Esophagus mucosa (tissue), 1 donor: ENCODE data around the gene ITGB1BP1. TPM values are rescaled to one million over a fixed set of nuclear protein-coding genes. Genes with fewer than 3 reads are reported as not detected.

ENCODE experiments used
- ATAC-seq: fragments of 200-7000 bp; cut with Tn5 transposase; one replicate; pipeline ENCODE4 v1.9.1; 2020
- total RNA-seq: library from RNA; stranded (reverse); gene quantifications from one replicate; pipeline ENCODE4 v1.2.4, GENCODE V29; 2023
- donor health status: DM: yes; HTN: yes; CAD: no.

Gene ITGB1BP1, protein sequence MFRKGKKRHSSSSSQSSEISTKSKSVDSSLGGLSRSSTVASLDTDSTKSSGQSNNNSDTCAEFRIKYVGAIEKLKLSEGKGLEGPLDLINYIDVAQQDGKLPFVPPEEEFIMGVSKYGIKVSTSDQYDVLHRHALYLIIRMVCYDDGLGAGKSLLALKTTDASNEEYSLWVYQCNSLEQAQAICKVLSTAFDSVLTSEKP
- total RNA-seq = 53.8 TPM

DNA sequence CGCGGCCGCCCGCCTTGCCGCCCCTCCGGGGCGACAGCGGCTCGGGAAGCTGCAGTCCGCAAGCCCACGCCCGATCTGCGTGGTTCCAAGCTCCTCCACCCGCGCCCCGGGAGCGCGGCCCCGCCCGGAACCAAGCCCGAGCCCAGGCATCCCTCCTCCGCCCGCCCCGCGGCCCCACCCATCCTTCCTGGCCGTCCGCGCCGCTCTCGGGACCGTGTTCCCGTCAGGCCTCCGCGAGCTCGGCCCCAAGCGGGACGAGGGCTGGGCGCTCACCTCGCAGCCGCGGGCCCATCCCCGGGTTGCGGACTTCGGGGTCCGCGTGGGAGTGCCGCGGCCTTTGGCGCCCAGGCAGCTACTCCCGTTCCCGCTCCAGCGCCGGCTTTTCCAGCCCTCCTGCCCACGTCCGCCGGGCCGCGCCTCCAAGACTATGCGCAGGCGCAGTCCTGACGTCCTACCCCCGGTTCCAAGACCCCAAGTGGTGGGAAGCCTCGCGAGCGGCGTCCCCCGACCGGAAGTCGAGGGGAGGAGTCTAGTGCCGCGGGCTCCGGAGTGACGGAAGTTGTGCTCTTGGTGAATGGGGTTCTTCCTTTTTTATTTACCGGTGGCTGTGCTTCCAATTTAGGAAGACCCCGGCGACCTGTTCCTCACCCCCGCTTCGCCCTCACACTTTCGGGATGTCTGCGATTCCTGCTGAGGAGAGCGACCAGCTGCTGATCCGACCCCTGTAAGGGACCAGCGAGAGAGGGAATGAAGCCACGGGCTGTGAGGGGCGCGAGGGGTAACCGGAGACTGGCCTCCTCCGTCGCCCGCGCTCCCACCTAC is at the start of gene ITGB1BP1, which contains the start of gene CPSF3:
Gene ITGB1BP1, minus strand, starts transcription at position 429 of the 822 bp plus-strand sequence. CDS start 4,831 bp downstream, outside the sequence.
Gene CPSF3, plus strand, starts transcription at position 555 of the 822 bp plus-strand sequence. Its CDS starts 120 bp downstream, at position 675.
- peak; percentile 96 for ATAC-seq

DNA sequence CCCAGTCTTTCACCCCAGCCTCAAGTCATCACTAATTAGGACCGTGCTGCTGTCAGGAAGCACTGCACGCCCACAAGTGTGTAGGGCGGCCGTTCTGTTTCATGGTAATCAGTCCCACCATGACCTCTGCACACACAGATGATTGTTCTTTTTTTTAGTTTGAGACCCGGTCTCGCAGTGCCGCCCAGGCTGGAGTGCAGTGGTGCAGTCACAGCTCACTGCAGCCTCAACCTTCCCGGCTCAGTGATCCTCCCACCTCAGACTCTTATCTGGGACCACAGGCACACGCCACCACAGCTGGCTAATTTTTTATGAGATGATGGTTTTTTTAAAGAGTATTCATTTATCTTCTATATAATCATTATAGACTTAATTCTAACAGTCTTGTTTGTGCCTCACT is 49.2 kb upstream of the ITGB1BP1 start:
- ATAC-seq = no peak

DNA sequence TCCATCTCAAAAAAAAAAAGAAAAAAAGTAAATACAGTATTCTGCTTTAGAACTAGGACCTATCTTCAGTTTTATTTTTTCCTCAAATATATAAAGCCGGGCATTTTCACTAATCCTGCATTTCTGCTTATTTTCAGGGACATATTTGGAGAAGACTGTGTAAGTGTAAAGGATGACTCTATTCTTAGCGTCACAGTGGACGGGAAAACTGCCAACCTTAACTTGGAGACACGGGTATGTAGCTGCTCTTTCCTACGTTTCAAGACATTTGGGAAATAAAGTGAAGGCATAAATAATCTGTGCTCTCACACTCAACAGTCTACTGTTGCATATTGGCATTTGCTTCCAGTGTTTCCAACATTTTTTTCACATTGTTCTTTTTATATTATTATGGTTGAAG is 47.9 kb upstream of the ITGB1BP1 start:
- ATAC-seq = no peak

DNA sequence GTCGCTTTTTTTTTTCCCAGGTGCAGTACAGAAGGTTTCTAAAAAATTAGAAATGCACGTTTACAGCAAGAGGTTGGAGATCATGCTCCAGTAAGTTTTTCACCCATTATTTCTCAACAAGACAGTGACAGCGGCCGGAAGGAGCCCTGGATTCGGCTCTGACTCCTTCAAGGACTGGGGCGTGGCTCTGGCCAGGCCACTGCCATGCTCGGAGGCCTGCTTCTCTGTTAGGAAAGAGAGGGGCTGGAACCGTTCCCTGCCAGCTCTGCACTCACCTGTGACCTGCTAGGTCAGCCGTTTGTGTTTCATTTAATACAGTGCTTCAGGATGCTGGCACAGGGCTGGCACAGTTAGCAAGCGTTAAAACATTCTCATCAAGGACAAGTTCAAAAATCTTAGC is 44.4 kb upstream of the ITGB1BP1 start:
- peak; percentile 43 for ATAC-seq

DNA sequence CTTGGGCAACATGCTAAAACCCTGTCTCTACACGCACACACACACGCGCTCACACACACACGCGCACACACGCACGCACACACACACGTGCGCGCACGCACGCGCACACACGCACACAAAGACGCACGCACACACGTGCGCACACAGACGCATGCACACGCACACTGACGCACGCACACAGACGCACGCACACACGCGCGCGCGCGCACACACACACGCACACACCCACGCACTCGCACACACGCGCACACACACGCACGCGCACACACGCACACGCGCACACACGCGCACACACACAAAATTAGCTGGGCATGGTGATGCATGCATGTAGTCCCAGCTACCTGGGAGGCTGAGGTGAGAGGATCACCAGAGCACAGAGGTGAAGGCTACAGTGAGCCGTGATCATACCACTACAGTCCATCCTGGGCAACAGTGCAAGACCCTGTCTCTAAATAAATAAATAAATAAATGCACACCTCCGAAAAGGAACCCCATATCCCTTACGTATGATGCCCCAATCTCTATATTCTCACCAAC is 42.9 kb upstream of the ITGB1BP1 start:
- ATAC-seq = no peak

DNA sequence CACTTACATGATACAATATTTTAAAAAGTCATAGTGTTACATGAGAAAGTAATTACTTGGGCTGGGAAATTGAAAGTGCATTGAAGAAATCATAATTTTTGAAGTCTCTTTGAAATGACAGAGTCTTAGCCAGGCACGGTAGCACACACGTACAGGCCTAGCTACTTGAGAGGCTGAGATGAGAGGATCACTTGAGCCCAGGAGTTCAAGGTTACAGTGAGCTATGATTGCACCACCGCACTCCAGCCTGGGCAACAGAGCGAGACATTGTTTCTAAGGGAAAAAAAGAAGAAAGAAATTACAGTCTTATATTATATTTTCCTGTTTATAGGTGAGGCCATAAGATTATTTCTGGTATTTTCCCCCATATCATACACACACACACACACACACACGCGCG is 41.8 kb upstream of the ITGB1BP1 start:
- no peak for ATAC-seq

DNA sequence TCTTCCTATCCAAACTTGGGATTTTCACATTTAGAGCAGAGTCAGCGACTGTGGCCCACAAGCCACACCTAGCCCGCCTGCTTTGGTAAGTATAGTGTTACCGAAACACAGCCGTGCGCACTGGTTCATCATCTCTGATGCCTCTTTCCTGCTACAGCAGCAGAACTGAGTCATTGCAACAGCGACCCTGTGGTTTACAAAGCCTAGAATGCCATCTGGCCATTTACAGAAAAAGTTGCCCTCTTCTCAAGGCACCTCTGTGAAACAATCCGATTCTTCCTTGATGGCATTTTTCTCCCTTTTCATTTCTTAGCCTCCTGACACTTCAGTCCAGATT is 40.3 kb upstream of the ITGB1BP1 start:
- ATAC-seq = no peak

DNA sequence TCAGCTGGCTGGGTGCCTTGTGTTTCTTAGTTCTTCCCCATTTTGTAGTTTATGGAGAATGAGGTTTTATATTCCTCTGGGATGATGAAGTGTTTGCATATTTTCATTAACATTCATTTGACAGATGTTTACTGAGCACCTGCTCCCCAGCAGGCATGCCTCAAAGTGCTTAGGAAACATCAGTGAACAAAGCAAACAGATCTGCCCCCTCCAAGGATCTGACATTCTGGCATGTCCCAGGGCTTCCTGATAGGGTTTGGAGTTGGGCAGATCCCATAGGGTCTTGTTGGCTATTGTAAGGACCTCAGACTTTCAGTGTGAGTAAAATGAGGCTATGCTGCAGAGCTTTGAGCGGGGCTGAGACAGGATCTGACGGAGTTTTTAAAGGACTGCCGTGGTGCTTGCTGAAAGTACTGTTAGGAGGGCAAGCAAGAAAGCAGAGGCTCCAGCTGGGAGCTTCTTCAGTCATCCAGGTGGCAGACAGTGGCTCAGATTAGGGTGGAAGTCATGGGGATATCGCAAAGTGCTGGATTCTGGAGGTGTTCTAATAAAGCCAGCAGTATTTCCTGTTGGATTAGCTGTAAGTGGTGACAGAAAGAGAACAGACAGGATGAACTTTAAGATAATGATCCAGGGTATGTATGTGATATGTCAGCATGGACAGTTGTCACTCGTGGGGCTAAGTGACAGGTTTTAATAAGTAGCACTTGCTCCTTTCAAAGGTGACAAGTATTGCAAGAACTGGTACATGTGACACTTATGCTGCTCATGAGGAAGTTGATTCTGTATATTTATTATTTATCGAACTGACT is 39.8 kb upstream of the ITGB1BP1 start:
- no peak for ATAC-seq

DNA sequence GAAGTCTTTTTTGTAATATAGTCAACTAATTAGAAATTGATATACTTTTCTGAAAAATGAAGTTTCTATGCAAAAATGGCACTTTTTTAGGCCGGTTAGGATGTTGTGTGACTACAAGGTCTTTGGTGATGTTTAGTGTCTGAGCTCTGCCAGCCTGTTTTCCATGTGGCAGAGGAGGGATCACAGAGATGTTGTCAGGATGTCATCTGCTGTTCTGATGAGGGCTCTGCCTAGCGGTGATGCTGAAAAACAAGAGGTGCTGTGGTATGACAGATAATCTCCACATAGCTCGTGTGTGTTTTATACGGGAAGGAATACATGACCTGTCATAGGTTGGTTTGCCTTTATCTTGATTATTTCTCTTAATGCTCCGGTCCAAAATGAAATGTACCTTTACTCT is 39.0 kb upstream of the ITGB1BP1 start:
- ATAC-seq = no peak

DNA sequence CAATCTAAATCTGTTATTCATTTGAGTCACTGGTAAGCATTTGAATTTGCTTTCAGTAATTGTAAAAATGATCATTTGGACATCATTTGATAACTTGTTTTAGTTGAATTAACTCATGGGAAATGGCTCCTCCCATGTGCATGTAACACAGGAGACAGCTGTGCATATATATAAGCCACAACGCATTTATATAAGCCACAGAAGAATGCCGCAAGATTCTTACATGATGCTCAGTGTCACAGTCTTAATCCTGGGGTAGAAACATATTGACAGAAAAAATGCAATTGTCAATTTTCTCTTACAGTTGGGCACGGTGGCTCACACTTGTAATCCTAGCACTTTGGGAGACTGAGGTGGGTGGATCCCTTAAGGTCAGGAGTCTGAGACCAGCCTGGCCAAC is 37.8 kb upstream of the ITGB1BP1 start:
- ATAC-seq = no peak

DNA sequence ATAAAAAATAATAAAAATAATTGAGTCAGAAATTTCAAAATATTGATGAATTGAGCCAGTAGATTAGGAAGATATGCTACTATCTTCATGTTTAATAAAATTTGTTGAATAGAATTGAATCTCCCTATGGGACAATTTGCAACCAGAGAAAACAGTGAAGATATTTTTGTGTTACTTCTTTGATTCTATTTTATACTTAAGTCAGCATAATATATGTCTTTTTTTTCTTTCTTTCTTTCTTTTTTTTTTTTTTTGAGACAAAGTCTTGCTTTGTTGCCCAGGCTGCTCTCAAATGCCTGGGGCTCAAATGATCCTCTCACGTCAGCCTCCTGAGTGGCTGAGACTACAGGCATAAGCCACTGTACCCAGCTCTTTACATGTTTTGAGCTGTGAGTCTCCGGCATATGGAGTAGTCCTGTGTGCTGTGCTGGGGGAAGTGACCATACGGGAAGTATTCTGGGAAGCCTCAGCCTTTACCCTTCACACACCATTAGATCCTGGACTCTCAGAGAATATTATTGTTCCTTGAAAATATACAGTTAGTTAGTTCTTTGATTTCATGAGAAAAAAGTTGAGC is 37.2 kb upstream of the ITGB1BP1 start:
- no peak for ATAC-seq

DNA sequence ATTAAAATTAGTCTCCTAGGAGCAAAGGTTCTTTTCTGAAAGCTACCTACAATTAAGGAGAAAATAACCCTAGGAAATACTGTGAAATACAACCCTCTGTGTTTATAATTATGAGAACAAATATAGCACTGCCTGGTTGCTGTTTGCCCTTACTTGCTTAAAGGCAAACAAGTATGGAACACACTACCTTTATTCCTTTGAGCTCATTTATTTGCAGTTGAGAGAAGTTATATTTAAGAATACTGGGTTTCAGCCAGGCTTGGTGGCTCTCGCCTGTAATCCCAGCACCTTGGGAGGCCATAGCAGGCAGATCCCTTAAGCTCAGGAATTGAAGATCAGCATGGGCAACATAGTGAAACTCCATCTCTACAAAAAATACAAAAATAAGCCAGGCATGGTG is 27.9 kb upstream of the ITGB1BP1 start:
- no peak for ATAC-seq

DNA sequence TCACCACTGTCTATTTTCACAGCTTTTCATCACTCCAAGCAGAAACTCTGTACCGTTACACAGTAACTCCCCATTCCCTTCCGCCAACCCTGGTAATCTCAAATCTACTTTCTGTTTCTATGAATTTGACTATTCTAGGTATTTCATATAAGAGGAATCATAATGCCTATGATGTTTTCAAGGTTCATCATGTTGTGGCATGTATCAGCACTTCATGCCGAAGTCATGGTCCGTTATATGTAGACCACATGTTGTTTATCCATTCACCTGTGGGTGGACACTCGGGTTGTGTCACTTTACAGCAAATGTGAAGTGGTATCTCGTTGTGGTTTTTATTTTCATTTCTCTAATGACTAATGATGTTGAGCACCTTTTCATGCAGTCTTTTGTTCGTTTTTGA is 21.8 kb upstream of the ITGB1BP1 start:
- no peak for ATAC-seq

DNA sequence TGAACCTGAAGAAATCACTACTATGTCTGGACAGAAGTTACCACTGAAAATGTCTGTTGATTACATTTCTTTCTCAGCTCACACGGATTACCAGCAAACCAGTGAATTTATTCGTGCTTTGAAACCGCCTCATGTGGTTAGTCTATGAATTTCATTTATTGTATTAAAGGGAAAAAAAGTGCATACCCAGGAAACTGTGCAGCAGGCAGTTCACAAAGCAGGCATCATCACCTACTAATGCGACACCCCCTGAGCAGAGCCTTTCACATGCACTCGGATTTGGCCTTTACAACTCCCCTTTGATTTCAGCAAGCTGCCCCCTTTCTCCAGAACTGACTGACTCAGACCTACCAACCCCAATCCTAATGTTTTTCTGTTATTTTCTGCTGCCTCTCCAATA is 20.2 kb upstream of the ITGB1BP1 start:
- no peak for ATAC-seq

DNA sequence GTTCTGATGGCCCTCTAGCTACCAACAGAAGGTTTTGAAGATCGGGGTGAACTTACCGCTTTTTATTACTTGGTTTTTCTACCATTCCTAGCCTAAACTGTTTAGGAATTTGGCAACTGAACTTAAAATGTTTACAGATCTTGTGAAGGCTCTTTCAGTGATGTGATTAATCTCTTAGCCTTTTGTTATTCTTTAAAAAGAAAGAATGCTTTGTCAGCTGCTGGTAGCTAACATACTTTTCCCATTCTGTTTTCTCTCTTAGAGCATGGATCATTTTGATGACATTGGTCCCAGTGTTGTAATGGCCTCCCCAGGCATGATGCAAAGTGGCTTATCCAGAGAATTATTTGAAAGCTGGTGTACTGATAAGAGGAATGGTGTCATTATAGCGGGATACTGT is 18.2 kb upstream of the ITGB1BP1 start:
- ATAC-seq = no peak

DNA sequence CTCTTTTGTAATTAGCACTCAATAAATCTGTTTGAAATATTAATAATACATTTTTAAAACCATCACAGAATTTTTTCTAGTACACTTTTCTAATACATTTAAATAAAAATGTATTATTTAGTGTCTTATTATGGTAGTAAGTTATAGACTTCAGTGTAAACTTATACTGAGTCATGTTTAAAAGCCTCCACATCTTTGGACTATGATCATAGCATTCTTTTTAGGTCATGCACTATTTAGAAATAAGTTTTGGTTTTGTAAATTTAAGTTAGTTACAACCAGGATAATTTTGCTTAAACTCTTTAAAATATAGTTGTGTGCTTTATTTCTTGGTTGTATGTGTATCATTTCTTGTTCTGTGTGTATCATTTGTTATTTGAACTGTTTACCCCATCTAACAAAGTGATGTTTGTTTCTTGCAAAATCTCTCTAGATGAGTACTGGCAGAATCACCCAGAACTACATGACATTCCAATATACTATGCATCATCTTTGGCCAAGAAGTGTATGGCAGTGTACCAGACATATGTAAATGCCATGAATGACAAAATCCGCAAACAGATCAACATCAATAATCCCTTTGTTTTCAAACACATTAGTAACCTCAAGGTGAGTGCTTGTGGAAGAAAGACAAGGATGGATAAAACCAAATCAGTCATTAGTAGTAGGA is 16.9 kb upstream of the ITGB1BP1 start:
- no peak for ATAC-seq

DNA sequence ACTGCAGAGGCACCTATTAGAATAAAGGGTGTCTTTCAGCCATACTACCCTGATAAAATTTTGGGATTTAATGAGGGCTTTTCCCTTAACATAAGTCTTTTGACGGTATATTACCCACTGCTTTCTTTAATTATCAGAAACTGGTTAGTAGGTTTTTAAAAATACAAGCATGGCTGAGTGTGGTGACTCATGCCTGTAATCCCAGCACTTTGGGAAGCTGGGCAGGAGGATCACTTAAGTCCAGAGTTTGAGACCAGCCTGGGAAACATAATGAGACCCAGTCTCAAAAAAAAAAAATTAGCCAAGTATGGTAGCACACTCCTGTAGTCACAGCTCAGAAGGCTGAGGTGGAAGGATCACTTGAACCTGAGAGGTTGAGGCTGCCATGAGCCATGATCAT is 16.2 kb upstream of the ITGB1BP1 start:
- ATAC-seq = no peak

DNA sequence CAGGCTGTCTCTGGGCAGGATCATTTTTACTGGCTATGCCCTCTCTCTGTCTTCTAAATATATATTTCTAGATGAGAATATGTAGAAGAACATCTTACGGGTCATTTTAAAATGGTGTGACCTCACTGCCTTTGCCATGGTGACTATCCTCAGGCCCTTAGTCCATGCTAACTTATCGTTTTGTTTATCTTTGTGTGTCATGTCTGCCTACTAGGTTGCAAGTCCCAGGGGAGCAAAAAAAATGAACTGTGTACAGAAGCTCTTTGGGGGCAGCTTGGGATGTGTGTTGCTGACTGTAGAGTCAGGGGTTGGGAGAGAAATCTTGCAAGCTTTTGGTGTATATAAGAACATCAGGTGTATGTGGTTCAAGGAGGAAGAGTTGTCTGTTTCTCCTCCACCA is 11.2 kb upstream of the ITGB1BP1 start:
- ATAC-seq = no peak

DNA sequence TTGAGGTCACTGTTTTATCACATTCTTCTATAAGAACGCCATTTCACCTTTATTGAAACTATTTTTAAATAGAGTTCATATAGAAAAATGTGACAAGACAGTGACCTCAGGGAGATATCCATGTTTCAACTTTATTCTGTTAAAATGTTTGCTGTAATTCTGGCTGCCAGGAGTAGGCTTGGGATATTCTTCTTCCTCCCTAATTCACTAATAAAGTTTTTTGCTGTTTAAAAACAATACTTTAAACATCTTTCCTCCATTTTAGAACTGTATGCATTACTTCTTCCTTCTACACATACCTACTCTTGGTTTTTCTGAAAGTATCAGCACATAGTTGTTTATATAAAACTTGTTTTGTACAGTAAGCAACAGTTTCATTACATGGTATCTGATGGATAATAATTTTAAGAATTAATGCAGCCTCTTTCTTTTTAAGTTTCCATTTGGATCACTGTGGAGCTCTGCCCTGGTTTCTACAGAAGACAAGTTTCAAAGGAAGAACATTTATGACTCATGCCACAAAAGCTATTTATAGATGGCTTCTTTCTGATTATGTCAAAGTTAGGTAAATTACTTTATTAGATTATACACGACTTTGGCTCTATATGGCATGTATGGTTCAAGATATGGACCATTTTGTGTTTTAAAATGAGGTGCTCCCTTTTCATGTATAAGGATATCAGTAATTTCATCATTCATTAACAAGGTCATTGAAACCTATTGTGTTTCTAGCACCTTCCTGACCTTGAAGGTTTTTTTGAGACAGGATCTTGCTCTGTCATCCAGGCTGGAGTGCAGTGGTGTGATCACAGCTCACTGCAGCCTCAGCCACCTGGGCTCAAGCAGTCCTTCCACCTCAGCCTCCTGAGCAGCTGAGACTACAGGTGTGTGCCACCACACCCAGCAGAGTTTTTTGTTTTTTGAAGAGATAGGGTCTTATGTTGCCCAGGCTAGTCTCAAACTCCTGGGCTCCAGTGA is 7.3 kb upstream of the ITGB1BP1 start:
- ATAC-seq = no peak

DNA sequence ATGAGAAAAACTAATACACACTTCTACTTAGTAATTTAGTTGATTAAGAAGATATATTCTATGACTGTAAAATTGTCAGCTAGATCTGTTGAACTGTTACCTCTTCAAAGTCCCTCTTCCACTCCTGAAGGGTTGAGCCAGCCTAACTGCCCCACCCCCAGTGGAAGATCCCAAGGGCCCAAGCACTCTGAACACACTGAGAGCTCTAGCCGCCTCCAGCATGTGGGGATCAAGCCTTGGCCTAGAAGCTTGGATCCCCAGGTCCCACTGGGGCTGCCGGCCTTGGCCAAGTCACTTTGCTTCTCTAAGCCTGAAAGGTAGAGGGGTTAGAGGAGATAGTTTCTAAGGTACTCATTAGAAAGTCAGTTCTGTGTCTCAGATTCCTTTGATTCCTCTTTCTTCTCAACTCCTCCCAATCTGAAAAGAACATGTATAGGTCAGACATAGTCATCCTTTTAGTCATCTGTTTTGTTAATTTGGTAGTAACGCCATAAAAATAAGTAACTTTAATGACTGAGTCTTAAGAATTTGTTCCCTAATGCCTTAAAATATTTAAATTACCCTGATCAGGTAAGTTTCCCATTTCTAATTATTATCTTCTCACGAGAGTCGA is 5.7 kb upstream of the ITGB1BP1 start:
- ATAC-seq = no peak
